A549 (cell line): Measurements from ENCODE around the gene LMO1.

Experiments
- BCL3 ChIP-seq: fragments of >200 bp; sonication (Bioruptor Twin); formaldehyde crosslinking; IDR thresholded peaks from 3 replicates; pipeline ENCODE4 v1.6.1; 2016
- BHLHE40 ChIP-seq: IDR thresholded peaks from 2 replicates; pipeline ENCODE4 v1.6.1; 2012; ENCODE audit warnings: low read depth, low read length, inconsistent platforms
- CBX8 ChIP-seq: fragments of 200-600 bp; sonication (generic); IDR thresholded peaks from 2 replicates; pipeline ENCODE4 v1.6.1; 2016
- CEBPB ChIP-seq, 2 experiments: fragments of >200 bp in 1 of 2; sonication (Bioruptor Twin) in 1 of 2; formaldehyde crosslinking in 1 of 2; IDR thresholded peaks; 2 replicates each; pipeline ENCODE4 v1.6.1; 2012 to 2016
- CTCF ChIP-seq: fragments of >200 bp; sonication (Bioruptor Twin); formaldehyde crosslinking; IDR thresholded peaks from 3 replicates; pipeline ENCODE4 v1.5.1; 2016
- EHMT2 ChIP-seq: fragments of 200-600 bp; sonication (generic); IDR thresholded peaks from 2 replicates; pipeline ENCODE4 v1.6.1; 2016; ENCODE audit warnings: antibody characterized with exemption, low read depth, mild to moderate bottlenecking, moderate library complexity
- ELK1 ChIP-seq: fragments of 150-350 bp; IDR thresholded peaks from 2 replicates; pipeline ENCODE4 v1.6.1; 2014; ENCODE audit warnings: low read depth, mild to moderate bottlenecking, low read length
- EP300 ChIP-seq, 2 experiments: fragments of >200 bp; sonication (Bioruptor Twin); formaldehyde crosslinking; IDR thresholded peaks; 2 replicates in 1 of 2; 3 replicates in 1 of 2; pipeline ENCODE4 v1.6.1; 2016 to 2017
- JUNB ChIP-seq: fragments of >200 bp; sonication (Bioruptor Twin); formaldehyde crosslinking; IDR thresholded peaks from 2 replicates; pipeline ENCODE4 v1.6.1; 2016
- NPAS2 ChIP-seq: fragments of 250-450 bp; sonication (Bioruptor Pico); IDR thresholded peaks from 2 replicates; pipeline ENCODE4 v1.8.0; 2022; ENCODE audit warnings: mild to moderate bottlenecking, moderate library complexity, borderline replicate concordance
- POLR2A ChIP-seq: IDR thresholded peaks from 2 replicates; pipeline ENCODE4 v1.6.1; 2012; ENCODE audit warnings: mild to moderate bottlenecking, low read length
- RAD21 ChIP-seq, 2 experiments: fragments of >200 bp in 1 of 2; sonication (Bioruptor Twin) in 1 of 2; formaldehyde crosslinking in 1 of 2; IDR thresholded peaks in 1 of 2; conservative IDR thresholded peaks in 1 of 2; 2 replicates in 1 of 2; 3 replicates in 1 of 2; pipeline ENCODE4 v1.6.1; 2012 to 2018; ENCODE audit warnings: inconsistent platforms in 1 of 2
- TP53 ChIP-seq: fragments of 250-450 bp; sonication (Bioruptor Pico); IDR thresholded peaks from 2 replicates; pipeline ENCODE4 v1.5.0; 2021; ENCODE audit warnings: mild to moderate bottlenecking, moderate library complexity
- USF2 ChIP-seq: fragments of 450-650 bp; IDR thresholded peaks from 2 replicates; pipeline ENCODE4 v1.6.1; 2014; ENCODE audit warnings: antibody characterized with exemption

GRCh38 chr11:8234910-8235309 lies 28.8 kb downstream of the LMO1 start:
- TF ChIP-seq CTCF (no peak; the same call in 2 of the 3 replicates), TP53 (CRISPR knock-in tag) (no peak), POLR2A (no peak), ELK1 (no peak), USF2 (no peak), CEBPB (IDR thresholded peaks at IDR 0.05) (no peak), EHMT2 (no peak), RAD21 (conservative IDR thresholded peaks at IDR 0.05 in 1 of 2, IDR thresholded peaks at IDR 0.05 in 1 of 2) (no peak), NPAS2 (no peak), CBX8 (no peak), JUNB (no peak), EP300 (IDR thresholded peaks at IDR 0.05) (no peak), BCL3 (no peak), BHLHE40 (no peak)
